Peyer's patch (tissue), 4 donors: ENCODE results near the gene DRD3.

Experiments used
- CTCF ChIP-seq, 6 experiments: fragments of 450-650 bp in 4 of 6; fragments of 200-600 bp in 2 of 6; sonication (generic) in 1 of 6; IDR thresholded peaks; one replicate each; pipeline ENCODE4 v1.5.1; 2017 to 2019; ENCODE audit warnings: antibody characterized with exemption in 6 of 6, mild to moderate bottlenecking in 3 of 6, moderate library complexity in 1 of 6
- POLR2A ChIP-seq, 2 donors: fragments of 450-650 bp; IDR thresholded peaks; one replicate each; pipeline ENCODE4 v1.5.1; 2017; ENCODE audit warnings: antibody characterized with exemption in 2 of 2, mild to moderate bottlenecking in 2 of 2, moderate library complexity in 2 of 2

GRCh38 chr3:114212646-114213045, 33.8 kb upstream of the DRD3 start:
- TF ChIP-seq CTCF (IDR thresholded peaks at IDR 0.05) = no peak
- TF ChIP-seq POLR2A (IDR thresholded peaks at IDR 0.05) = no peak
